HG03442 (cell line): ENCODE data around the gene TAS2R10.
"Not testable (repeated sequence)": the region's sequence is repeated elsewhere in the genome, so short reads cannot be mapped to it uniquely, and the experiment has no call there.

Experiments used
- ATAC-seq: cut with Tn5 transposase; IDR thresholded peaks from one replicate; pipeline ENCODE4 v1.9.1; 2021; ENCODE audit warnings: mild to moderate bottlenecking, moderate library complexity; ENCODE audit not compliant: unreplicated experiment

The TAS2R10 gene

DNA sequence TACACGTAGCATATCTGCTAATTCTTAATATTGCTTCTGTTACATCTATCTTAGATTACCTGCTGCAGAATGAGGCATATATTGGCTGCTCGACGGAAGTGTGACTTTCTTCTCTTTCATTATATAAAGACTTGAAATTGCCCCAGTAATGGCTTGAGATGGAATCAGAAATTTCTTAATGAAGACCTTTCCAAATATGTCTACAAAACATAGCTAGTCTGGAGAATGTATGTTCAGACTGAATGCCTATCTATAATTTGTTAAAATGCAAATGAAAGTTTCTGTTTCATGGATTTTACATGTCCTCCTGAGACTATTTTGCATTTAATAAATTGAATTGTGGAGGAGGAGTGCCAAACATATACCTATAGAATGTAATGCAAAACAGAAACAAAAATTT is at the start of gene TAS2R10:
TAS2R10 (minus strand) TSS at position 101 of the 400 bp plus-strand sequence; CDS start at position 12, 89 bp downstream.
- ATAC-seq, result no peak

DNA sequence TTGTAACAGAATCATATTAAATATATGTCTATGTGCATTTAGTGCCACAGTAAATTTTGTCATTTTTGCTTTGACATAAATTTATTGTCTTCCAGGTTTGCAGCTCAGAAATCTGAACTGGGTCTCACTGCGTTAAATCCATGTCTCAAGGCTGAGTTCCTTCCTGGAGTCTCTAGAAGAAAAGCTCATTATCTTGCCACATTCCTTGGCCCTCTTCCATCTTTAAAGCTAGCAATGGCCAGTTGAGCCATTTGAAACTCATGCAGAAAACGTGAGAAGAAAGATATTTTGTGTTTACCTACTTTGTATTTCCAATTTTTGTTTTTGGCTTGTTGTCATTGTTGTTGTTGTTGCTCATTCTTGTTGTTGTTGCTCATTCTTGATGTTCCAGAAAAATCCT is 47.2 kb upstream of the TAS2R10 start:
- no peak for ATAC-seq

- no peak for ATAC-seq
These were observed 41.2 kb upstream of the TAS2R10 start for GRCh38 chr12:10867381-10867780.

DNA sequence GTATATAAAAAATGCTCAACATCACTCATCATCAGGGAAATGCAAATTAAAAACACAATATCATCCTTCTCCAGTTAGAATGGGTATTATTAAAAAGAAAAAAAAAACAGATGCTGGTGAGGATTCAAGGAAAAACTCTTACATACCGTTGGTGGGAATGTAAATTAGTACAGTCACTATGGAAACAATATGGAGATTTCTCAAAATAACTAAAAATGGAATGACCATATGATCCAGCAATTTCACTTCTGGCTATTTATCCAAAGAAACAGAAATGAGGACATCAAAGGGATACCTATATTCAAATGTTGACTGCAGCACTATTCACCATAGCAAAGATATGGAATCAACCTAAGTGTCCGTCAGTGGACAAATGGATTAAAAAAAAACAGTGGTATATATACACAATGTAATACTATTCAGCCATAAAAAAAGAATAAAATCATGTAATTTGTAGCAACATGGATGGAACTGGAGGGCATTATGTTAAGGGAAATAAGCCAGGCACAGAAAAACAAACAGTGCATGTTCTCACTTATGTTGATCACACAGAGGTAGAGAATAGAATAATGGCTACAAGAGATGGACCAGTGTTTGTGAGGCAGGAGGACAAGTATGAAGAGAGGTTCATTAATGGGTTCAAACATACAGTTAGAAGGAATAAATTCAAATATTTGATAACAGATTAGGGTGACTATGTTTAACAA is 37.5 kb upstream of the TAS2R10 start:
- ATAC-seq, result no peak

DNA sequence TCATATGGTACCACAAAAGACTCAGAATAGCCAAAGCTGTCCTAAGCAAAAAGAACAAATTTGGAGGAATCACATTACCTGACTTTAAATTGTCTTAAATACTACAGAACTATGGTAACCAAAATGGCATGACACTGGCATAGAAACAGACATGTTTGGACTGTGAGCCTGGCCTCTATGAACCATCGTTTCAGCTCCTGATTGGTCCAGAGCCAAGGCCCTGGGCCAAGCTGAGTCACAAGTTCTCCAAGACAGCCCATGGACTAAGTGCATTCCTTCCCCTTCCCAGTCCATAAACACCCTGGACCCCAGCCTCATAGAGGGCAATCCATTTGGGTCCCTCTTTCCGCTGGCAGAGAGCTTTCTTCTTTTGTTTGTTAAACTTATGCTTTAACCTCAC is 35.2 kb upstream of the TAS2R10 start:
- no peak for ATAC-seq

DNA sequence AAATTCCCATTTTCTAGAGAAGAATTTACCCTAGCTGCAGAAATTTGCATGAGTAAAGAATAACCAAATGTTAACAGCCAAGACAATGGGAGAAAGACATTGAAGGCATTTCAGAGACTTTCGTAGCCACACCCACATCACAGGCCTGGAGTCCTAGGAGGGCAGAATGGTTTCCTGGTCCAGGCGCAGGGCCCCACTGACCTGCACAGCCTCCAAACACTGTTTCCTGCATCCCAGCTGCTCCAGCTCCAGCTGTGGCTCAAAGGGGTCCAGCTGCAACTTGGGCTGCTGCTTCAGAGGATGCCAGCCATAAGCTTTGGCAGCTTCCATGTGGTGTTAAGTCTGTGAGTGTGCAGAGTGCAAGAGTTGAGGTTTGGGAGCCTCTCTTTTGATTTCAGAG is 29.6 kb upstream of the TAS2R10 start:
- no peak for ATAC-seq

GRCh38 chr12:10853776-10854175 is 27.6 kb upstream of the TAS2R10 start:
- no peak for ATAC-seq

DNA sequence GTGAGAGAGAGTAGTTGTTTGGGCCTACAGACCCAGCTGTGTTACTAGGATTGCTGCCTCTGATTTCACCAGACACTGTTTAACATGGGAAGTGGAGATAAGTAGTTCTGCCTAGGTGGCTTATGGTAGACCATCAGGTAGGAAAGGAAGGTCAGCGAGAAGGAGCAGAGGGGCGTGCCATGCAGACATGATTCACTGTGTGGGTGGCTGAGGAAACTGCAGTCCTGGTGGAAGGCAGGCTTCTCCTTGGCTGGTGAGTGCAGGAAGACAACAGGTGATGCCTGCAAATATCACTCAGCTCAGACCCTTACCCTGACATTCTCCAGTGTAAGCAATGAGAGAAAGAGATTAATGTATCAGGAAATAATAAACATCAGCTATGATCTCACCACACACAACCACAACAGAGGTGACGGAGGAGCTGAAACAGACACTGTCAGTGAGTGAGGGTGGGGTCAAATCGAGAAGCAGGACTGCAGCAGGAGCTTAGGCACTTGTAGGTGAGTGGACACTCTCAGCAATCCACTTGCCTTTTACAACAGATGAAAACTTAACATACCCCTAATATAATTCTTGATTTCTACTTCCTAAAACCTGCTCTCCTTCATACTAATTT is 25.2 kb upstream of the TAS2R10 start:
- no peak for ATAC-seq

DNA sequence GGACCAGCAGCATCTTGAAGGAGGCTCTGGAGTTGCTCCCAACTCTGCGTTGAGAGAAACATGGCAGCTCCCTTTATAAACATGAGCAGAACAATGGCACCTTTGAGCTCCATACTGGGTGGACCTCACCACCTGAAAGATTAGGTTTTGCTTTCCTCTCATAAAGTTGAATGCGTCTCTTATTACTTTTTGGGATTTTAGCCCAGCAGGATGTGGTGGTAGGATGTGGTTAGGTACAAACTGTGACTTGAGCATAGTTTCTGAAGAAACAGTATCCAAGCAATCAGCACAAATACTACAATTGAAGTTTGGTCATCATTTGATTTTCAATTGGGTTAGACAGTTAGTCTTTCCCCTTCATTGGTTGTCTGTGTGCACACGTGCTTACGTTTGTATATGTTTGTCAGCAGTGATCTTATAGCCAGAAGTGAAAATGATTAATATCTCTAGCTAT is 23.3 kb upstream of the TAS2R10 start, which contains the start of gene PRR4:
PRR4 (minus strand) TSS at position 51 of the 454 bp plus-strand sequence; CDS start at position 13, 38 bp downstream.
- no peak for ATAC-seq

GRCh38 chr12:10847744-10848143 is 21.6 kb upstream of the TAS2R10 start:
- no peak for ATAC-seq

GRCh38 chr12:10842862-10843261 is 16.7 kb upstream of the TAS2R10 start:
- ATAC-seq, result no peak

GRCh38 chr12:10838461-10838860 is 12.3 kb upstream of the TAS2R10 start:
- no peak for ATAC-seq

DNA sequence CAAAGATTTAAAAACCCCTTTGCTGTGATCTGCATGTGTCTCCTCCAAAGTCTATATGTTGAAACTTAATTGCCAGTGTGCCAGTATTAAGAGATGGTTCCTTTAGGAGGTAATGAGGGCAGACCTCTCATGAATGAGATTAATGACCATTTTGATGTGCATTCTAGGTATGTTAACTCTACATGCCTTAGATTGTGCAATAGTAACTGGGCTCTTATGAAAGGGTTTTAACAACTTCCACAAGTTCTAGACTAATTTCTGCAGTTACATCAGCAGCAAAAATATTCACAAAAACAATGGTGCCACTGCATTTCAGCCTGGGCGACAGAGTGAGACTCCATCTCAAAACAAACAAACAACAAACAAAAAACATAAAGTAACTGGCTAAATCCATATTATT is 3.8 kb upstream of the TAS2R10 start:
- no peak for ATAC-seq

DNA sequence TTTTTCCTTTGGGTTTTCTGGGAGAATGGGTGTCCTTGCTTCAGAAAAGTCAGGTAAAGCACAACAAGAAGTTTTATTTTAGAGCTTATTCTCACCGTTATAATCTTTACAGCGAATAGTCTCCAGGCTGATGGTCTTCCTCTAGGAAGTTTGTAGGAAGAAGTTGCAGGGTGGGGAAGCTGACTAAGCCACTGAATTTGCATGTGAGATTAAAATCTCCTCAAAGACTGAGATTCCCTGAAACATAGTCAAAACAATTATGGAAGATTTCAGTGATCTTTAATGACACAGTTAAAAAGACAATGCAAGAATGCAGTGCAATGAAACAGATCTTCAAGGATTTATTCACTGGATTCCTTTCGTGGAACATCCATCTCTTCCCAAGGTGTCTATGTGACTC is 1.2 kb downstream of the TAS2R10 start:
- no peak for ATAC-seq

- no peak for ATAC-seq
These were observed 14.1 kb downstream of the TAS2R10 start for GRCh38 chr12:10811883-10812536.

- no peak for ATAC-seq
These were observed 16.1 kb downstream of the TAS2R10 start, which contains the start of gene TAS2R9 for GRCh38 chr12:10810068-10810467. TAS2R9 (minus strand) TSS chr12:10810168; CDS start chr12:10810075, 93 bp downstream.

- no peak for ATAC-seq
These were observed 19.0 kb downstream of the TAS2R10 start, which contains the start of gene TAS2R8 for GRCh38 chr12:10807186-10807585. TAS2R8 (minus strand) TSS chr12:10807286; CDS start chr12:10806980, 306 bp downstream.

DNA sequence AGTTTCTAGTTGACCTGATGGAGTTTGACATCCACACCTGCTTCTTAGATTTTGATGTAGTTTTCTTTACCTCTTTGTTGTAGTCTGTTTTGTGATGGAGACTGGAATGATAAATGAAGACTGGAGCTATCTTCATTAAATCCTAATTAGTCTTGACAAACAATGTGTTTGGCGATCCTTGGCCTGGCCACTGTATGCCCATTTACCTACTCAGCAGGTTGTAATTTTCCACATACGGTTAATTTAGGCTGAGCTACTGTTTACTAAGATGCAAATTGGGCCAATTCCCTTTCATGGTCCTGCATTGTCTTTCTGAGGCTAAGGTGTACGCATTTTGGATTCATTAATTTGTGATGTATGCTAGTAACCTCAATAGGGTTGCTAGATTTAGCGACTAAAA is 23.6 kb downstream of the TAS2R10 start, which contains the start of gene TAS2R7:
TAS2R7 (minus strand) TSS at position 41 of the 400 bp plus-strand sequence. CDS start 57 bp downstream, outside the sequence.
- no peak for ATAC-seq

DNA sequence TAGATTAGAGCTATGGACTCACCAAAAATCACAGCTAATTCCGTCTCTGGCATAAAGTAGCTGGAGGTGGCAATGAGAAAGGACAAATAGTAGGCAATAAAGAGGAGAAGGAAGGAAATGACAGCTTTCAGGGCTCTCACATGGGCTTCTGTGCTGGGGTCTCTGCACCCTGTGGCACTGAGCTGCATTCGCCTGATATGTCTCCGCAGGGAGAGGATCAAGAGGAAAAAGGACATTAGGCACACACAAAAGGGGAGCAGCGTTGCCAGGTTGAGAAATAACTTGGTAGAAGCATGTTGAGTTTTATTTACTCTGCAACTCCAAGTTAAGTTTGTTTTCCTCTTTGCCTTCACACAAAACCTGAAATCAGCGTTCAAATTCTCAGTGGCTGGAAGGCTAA is 24.4 kb downstream of the TAS2R10 start:
- ATAC-seq, result no peak

- no peak for ATAC-seq
These were observed 31.9 kb downstream of the TAS2R10 start for GRCh38 chr12:10794222-10794621.

DNA sequence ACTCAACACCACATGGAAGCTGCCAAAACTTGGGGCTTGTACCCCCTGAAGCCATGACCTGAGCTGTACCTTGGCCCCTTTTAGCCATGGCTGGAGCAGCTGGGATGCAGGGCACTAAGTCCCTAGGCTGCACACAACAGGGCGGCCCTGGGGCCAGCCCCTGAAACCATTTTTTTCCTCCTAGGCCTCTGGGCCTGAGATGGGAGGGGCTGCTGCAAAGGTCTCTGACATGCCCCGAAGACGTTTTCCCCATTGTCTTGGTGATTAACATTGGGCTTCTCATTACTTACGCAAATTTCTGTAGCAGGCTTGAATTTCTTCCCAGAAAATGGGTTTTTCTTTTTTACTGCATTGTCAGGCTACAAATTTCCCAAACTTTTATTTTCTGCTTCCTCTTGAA is 34.4 kb downstream of the TAS2R10 start:
- not testable (repeated sequence) for ATAC-seq
